Heart left ventricle (tissue), 16 donors: ENCODE data around the gene VWA5A. TPM values are rescaled to one million over a fixed set of nuclear protein-coding genes. Genes with fewer than 3 reads are reported as not detected.

Source experiments
- ATAC-seq, 4 donors: fragments of 200-7000 bp; cut with Tn5 transposase; one replicate each; pipeline ENCODE4 v1.9.1; 2020 to 2022; ENCODE audit warnings: moderate library complexity in 4 of 4, mild to moderate bottlenecking in 3 of 4, moderate number of reproducible peaks in 1 of 4
- DNase-seq, 5 donors: peaks; one replicate each; pipeline ENCODE4 v3.0.0-alpha.2; 2020
- H3K27ac ChIP-seq, 12 donors: fragments of 200-600 bp; sonication (generic) in 4 of 12; one replicate each; pipeline versions ENCODE4 v1.5.0 to v1.8.0; 2016 to 2022; ENCODE audit warnings: mild to moderate bottlenecking in 2 of 12
- H3K27me3 ChIP-seq, 9 donors: fragments of 200-600 bp; sonication (generic) in 2 of 9; one replicate each; pipeline versions ENCODE4 v1.5.1 to v1.8.0; 2016 to 2022; ENCODE audit warnings: mild to moderate bottlenecking in 3 of 9
- H3K36me3 ChIP-seq, 9 donors: fragments of 200-600 bp; sonication (generic) in 2 of 9; one replicate each; pipeline versions ENCODE4 v1.5.0 to v1.8.0; 2018 to 2022; ENCODE audit warnings: mild to moderate bottlenecking in 2 of 9
- H3K4me1 ChIP-seq, 12 donors: fragments of 200-600 bp; sonication (generic) in 4 of 12; one replicate each; pipeline versions ENCODE4 v1.5.0 to v1.8.0; 2016 to 2022; ENCODE audit warnings: mild to moderate bottlenecking in 3 of 12
- H3K4me3 ChIP-seq, 12 donors: fragments of 200-600 bp; sonication (generic) in 4 of 12; one replicate each; pipeline versions ENCODE4 v1.5.0 to v1.8.0; 2017 to 2022; ENCODE audit warnings: mild to moderate bottlenecking in 9 of 12, moderate library complexity in 4 of 12
- H3K9me3 ChIP-seq, 12 donors: fragments of 200-600 bp; sonication (generic) in 4 of 12; one replicate each; pipeline versions ENCODE4 v1.5.0 to v1.8.0; 2016 to 2022; ENCODE audit warnings: mild to moderate bottlenecking in 1 of 12
- POLR2A ChIP-seq, 2 donors: fragments of 450-650 bp; IDR thresholded peaks; one replicate each; pipeline ENCODE4 v1.6.1; 2017; ENCODE audit warnings: antibody characterized with exemption in 2 of 2, mild to moderate bottlenecking in 2 of 2, moderate library complexity in 2 of 2
- WGBS, 4 donors: extraction: QIAGEN DNeasy Blood & Tissue Kit in 2 of 4; methylation state at CpG; one replicate each; pipeline versions ENCODE4 v1.1.5 to v1.1.7; 2013 to 2018; 5-methylcytosine and 5-hydroxymethylcytosine counted together
- intact Hi-C, 10 donors: fragments of 100-400 bp; cut with DNase I; formaldehyde crosslinking; loops; one replicate each; pipeline versions ENCODE4 v1.11.1 to v1.14.2; 2022
- polyA plus RNA-seq, 2 donors: library from polyadenylated mRNA; stranded (reverse); fragments of 200-250 nt; gene quantifications; one replicate each; pipeline ENCODE4 v1.2.3, GENCODE V29; 2013
- total RNA-seq, 9 donors: library from RNA; depleted of rRNA in 2 of 9; stranded (reverse); fragments of >200 nt in 2 of 9; fragmentation: NEBNext Ultra II Directional in 3 of 9; extraction: Animal tissue kit (Norgen Biotek cat#: 25700) in 3 of 9; gene quantifications; one replicate each; pipeline versions ENCODE4 v1.1.0 to v1.2.4, GENCODE V29; 2016 to 2023
- TF ChIP-seq, protein P1 (sequence below), 12 donors: fragments of 200-600 bp; sonication (generic) in 4 of 12; IDR thresholded peaks; one replicate each; pipeline versions ENCODE4 v1.5.0 to v1.8.0; 2018 to 2022; ENCODE audit warnings: antibody characterized with exemption in 12 of 12, mild to moderate bottlenecking in 5 of 12
- donor health status: ischemic (EF 13 %, LVEDD 7.1; RV severe dilation, severe dysfunction).
- donor health status: healthy with polysubstance abuse.
- donor health status: DM: no; HTN: yes; CAD: no.
- donor health status: DM: no; HTN: no; CAD: no.
- donor health status: ischemic (EF 25% LVEDD 6.9; RV normal size, moderate dysfunction).
- donor health status: ischemic (EF 25% LVEDD 5.7; RV mildly dilated, moderate dysfunction).
- donor health status: healthy.
- donor health status: DM: yes; HTN: yes; CAD: no.
- donor health status: ischemic (EF 35%, LVEDD 5.7; RV mildly dilated, moderate dysfunction).
- donor health status: nonischemic (EF 11% LVEDD 7.7; RV severe dilation, severe dysfunction).
- donor health status: DM: yes; HTN: yes; CAD: no.
- donor health status: PGD.
- donor health status: ischemic (EF 29% LVEDD 5.4; RV normal size, mild dysfunction).
- donor health status: nonischemic (EF 23%, LVEDD 6.1; RV moderate dilation, normal function).

VWA5A gene
- total and polyA plus RNA-seq, 11 donors: 1.2 to 13.7 (median 2.8) TPM

DNA sequence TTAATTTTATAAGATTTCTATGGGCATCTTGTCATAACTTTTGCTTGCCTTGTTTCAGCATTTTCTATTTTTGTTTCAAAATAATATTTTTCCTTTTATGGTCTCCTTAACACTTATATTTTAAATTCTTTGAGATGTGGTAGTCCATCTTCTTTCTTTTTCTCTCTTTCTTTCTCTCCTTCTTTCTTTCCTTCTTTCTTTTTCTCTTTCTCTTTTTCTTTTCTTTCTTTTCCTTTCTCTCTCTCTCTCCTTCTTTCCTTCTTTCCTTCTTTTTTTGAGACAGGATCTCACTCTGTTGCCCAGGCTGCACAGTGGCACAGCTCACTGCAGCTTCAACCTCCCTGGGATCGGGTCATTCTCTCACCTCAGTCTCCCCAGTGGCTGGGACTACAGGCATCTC lies 38.0 kb upstream of the VWA5A start:
- WGBS, 4 donors: 37 to 93% (median 87%) methylated on average over 1 of the region's 1 CpG
- Histone ChIP-seq H3K27me3 (peaks cover 0 to 72% (median 13%) of the 10 kb centered on the region in 9 donors), H3K4me1 (peaks cover 0 to 12% (median 0%) of the 10 kb centered on the region in 12 donors), H3K9me3 (no peaks in the 10 kb centered on the region), H3K4me3 (no peak overlapping the region), H3K27ac (no peak overlapping the region), H3K36me3 (no peaks in the 10 kb centered on the region)
- ATAC-seq: no peak
- TF ChIP-seq POLR2A (IDR thresholded peaks at IDR 0.05): no peak
- TF ChIP-seq, protein P1, sequence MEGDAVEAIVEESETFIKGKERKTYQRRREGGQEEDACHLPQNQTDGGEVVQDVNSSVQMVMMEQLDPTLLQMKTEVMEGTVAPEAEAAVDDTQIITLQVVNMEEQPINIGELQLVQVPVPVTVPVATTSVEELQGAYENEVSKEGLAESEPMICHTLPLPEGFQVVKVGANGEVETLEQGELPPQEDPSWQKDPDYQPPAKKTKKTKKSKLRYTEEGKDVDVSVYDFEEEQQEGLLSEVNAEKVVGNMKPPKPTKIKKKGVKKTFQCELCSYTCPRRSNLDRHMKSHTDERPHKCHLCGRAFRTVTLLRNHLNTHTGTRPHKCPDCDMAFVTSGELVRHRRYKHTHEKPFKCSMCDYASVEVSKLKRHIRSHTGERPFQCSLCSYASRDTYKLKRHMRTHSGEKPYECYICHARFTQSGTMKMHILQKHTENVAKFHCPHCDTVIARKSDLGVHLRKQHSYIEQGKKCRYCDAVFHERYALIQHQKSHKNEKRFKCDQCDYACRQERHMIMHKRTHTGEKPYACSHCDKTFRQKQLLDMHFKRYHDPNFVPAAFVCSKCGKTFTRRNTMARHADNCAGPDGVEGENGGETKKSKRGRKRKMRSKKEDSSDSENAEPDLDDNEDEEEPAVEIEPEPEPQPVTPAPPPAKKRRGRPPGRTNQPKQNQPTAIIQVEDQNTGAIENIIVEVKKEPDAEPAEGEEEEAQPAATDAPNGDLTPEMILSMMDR (IDR thresholded peaks at IDR 0.05): no peak
- intact Hi-C loops: loop anchor here in 6 of 10 donors (10.0 kb wide), 2 partner anchors 118 to 508 kb away; no protein-coding TSS in a partner anchor
- no peak for DNase-seq

DNA sequence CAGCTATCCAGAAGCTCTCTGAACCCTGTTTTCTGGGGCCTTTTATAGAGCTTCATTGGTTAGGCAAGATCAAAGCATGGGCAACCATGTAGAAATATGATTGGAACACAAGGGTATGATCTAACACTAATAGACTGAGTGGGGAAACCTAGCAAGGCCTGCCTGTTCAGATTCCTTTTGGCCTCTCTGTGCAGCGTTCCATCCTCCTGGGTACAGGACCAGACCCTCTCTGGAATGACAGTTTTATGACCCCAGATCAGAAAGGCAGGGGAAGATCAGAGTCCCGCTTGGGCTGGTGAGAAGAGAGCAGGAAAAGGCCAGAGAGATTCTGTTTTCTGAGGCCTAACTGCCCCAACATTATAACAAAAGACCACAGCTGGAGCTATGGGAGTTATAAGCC lies 36.7 kb upstream of the VWA5A start:
- intact Hi-C loops: loop anchor here in 6 of 10 donors (10.0 kb wide), 2 partner anchors 116 to 506 kb away; no protein-coding TSS in a partner anchor
- Histone ChIP-seq H3K4me3 (no peak overlapping the region), H3K36me3 (no peaks in the 10 kb centered on the region), H3K9me3 (no peaks in the 10 kb centered on the region), H3K4me1 (peaks cover 0 to 12% (median 0%) of the 10 kb centered on the region in 12 donors), H3K27me3 (peaks cover 0 to 77% (median 13%) of the 10 kb centered on the region in 9 donors), H3K27ac (no peak overlapping the region)
- no peak for ATAC-seq
- WGBS, 4 donors: 80 to 91% (median 87%) methylated on average over 2 of the region's 2 CpGs
- no peak for TF ChIP-seq POLR2A (IDR thresholded peaks at IDR 0.05)
- TF ChIP-seq, protein P1 (IDR thresholded peaks at IDR 0.05): no peak
- DNase-seq: no peak

DNA sequence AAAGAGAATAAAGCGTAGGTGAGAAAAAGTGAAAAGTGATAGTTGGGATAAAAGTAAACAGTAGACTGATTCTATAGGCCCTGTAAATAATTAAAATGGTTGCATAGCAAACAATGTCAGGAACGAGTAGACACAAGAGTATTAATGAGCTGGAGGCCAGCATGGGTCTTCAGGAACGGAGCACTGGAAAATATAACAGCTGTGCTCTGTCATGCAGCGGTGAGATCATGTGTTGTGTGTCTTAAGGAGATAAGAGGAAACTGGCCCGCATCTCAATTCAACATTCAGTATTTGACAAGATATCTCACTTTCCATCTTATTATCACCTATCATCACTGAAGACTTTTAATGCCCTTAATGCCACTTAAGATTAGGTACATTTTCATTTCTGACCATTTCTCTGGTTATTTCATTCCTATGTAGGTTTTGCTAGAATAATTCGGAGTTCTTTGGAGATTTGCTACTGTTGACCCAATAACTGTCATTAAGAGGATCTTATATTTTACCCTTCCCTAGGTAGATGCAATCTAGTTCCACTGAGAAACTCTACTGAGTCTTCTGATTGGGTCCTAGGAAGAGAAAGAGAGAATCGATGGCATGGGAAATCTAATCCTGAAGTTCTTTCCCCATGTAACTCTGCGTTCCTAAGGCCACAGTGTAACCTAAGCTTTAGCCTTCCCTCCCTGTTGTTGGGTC lies 35.5 kb upstream of the VWA5A start:
- Histone ChIP-seq H3K27me3 (peaks cover 0 to 87% (median 13%) of the 10 kb centered on the region in 9 donors), H3K4me1 (peaks cover 0 to 12% (median 0%) of the 10 kb centered on the region in 12 donors), H3K27ac (no peak overlapping the region), H3K9me3 (no peaks in the 10 kb centered on the region), H3K4me3 (no peak overlapping the region), H3K36me3 (no peaks in the 10 kb centered on the region)
- ATAC-seq (no peak), DNase-seq (no peak)
- WGBS, 4 donors: 60 to 65% (median 62%) methylated on average over 8 of the region's 8 CpGs
- intact Hi-C loops: loop anchor here in 6 of 10 donors (10.0 kb wide), 2 partner anchors 115 to 505 kb away; no protein-coding TSS in a partner anchor
- TF ChIP-seq, protein P1 (IDR thresholded peaks at IDR 0.05): no peak

DNA sequence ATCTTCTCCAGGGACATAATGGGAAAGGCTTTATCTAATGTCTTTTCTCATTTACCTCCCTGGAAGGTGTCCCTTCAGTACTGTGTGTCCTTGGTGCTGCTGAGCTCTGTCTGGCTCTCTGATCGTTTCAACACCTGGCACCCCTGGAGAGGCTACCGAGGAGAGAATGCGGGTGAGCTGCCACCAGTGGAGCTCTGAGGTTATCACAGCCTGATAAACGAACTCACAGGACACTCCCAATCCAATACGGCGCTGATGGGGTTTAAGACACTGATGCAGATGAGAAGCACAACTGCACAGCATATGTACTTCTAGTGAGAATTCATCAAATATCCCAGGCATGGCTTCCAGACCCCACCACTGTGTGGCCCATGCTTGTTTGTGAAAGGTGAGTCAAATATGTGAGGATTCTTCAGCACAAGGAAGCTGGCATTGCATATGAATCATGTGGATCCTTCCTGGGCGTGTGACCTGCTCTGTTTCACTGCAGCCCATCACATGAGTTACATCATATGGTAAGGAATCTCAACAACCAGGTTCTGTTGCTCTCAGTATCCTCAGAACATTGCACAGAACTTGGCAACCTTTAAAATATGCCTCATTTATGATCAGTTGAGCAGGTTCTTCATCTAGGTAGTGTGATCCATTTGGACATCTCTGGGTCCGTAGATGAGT lies 34.8 kb upstream of the VWA5A start:
- no peak overlapping the region for H3K4me3 ChIP-seq
- DNase-seq (no peak), ATAC-seq (no peak)
- H3K27me3 ChIP-seq: peaks cover 0 to 84% (median 11%) of the 10 kb centered on the region in 9 donors
- TF ChIP-seq, protein P1 (IDR thresholded peaks at IDR 0.05): no peak
- no peak for TF ChIP-seq POLR2A (IDR thresholded peaks at IDR 0.05)
- no peak overlapping the region for H3K27ac ChIP-seq
- no peaks in the 10 kb centered on the region for H3K36me3 ChIP-seq
- H3K9me3 ChIP-seq: no peaks in the 10 kb centered on the region
- intact Hi-C loops: no loop called here
- peaks cover 0 to 12% (median 0%) of the 10 kb centered on the region in 12 donors for H3K4me1 ChIP-seq
- 51 to 53% (median 51%) methylated on average over 8 of the region's 8 CpGs for WGBS, 4 donors
